HUDEP-2 (cell line): ENCODE measurements around the gene CYP2W1.
"Not testable (repeated sequence)": the region's sequence is repeated elsewhere in the genome, so short reads cannot be mapped to it uniquely, and the experiment has no call there.

ENCODE experiments used
- DNase-seq, 76 experiments: peaks; one replicate each; lab custom pipeline; 2025; ENCODE audit not compliant: unreplicated experiment in 76 of 76; lab: John Stamatoyannopoulos, UW

Gene CYP2W1, protein sequence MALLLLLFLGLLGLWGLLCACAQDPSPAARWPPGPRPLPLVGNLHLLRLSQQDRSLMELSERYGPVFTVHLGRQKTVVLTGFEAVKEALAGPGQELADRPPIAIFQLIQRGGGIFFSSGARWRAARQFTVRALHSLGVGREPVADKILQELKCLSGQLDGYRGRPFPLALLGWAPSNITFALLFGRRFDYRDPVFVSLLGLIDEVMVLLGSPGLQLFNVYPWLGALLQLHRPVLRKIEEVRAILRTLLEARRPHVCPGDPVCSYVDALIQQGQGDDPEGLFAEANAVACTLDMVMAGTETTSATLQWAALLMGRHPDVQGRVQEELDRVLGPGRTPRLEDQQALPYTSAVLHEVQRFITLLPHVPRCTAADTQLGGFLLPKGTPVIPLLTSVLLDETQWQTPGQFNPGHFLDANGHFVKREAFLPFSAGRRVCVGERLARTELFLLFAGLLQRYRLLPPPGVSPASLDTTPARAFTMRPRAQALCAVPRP

DNA sequence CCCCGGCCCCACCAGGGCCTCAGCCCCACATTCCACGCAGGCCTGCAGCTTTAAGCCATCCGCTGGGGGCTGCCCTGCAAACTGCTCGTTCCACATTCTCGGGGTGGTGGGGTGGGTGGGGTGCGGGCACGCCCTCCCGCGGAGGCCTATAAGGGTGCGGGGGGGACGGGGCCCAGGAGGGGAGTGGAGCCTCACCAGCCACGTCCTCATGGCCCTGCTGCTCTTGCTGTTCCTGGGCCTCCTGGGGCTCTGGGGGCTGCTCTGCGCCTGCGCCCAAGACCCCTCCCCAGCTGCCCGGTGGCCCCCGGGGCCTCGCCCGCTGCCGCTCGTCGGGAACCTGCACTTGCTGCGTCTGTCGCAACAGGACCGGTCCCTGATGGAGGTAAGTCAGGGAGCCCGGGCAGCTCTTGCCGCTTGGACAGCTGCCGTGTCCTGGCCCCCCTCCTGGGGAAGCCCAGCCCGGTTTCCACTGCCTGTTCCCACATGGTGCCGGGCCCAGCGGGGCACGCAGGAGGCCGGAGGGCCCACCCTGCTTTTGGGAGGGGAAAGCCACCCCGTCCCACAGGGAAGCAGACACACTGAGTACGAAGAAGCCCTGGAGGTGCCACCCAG is at the start of gene CYP2W1:
TSS of gene CYP2W1 (plus strand) at position 178 of the 612 bp plus-strand sequence. CDS start at position 209, 31 bp downstream.
- DNase-seq: no peak

DNA sequence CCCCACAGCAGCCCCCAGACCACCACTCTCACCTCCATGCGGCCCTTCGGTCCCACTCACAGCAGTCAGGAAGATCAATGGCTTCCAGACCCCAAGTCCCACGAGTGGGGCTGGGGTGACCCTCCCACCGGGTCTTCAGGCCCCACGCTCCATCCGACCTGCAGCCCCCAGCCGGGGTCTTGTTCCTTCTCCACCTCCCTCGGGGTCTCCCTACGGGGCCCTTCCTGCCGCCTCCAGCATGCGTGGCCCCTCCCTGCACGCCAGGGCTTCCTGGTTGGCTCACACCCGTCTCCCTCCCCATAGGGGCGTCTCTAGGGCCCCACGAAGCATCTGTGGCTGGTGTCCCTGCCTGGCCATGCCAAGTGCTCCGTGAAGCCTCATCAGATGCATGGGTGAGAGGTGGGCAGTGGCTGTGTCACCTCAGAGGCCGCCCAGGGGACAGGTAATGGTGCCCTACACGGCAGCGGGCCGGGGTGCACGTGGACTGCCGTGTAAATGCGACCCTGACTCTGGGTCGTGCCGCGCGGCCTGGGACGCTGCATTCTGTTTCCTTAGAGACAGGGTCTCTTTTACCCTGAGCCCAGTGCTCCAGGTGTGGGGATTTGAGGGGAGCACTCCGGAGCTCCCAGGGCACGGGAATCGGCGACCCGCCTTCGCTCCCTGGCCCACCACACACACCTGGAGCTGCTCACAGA is 48.4 kb upstream of the CYP2W1 start:
- no peak for DNase-seq

DNA sequence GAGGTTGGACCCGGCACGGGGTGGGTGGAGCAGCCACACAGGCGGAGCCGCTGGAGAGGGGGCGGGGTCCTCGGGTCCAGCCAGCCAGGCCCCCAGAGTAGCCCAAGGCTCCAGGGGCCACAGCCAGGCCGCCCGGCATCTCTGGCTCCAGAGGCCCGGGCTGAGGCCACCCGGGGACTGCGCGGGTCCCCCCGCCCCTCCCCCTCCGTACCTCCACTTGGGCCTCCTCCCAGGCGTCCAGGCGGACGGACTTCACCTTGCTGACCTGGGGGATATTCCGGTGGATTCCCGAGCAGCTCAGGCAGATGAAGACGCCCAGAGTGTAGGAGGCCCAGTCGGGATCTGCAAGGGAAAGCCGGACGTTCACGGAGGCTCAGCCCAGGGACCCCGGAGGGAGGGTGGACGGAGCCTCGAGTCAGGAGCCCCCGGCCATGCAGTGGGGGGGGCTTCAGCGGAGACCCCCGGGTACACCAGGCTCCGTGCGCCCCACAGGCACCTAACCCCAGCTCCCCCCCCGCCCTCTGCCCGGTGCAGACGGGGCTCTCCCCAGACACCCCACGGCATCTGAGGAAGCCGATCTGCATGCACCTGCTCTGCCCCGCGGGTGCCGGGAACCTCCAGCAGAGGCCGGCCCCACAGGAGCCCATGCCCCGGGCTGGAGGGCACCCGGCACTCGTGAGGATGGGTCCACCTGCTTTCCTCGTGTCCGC is 47.7 kb upstream of the CYP2W1 start:
- no peak for DNase-seq

DNA sequence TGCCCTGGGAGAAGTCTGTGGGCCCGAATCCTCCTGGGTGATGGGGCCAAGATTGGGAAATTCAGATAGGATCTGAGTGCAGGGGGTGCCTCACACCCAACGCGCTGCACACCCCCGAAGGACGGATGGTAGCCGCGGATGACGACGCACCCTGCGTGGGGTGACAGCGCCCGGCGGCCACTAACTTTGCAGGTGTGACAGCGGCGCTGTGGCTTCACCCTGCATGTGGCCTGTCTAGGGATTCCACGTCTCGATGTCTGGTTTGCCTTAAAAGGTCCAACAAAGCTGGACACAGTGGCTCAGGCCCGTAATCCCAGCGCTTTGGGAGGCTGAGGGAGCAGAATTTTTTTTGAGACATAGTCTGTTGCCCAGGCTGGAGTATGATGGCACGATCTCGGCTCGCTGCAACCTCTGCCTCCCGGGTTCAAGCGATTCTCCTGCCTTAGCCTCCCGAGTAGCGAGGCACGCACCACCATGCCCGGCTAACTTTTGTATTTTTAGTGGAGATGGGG is 47.1 kb upstream of the CYP2W1 start:
- no peak for DNase-seq

DNA sequence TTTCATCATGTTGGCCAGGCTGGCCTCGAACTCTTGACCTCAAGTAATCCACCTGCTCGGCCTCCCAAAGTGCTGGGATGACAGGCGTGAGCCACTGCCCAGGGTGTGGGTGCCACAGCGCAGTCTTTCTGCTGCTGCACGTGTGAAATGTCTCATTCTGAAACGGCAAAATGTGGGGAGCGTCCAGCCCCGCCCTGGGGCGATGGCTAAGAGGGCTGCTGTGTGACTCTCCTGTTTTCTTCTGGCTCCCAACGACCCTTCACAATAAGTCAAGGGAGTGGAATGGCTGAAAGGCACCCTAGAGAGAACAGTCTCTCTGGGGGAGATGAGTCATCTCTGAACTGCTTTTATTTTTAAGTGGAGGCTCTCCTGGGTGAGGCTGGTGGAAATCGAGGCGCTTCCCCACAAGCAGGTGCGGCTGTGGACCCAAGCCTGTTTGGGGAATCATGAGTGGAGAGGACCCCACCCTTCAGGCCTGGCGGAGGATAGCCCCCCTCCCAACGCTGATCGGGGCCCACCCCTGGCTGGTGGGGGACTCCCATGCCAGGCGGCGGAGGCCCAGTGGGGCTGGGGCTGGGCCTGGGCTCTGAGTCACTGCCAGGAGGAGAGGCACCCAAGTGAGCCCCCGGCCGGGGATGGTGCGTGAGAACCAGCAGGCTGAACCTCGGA is 46.5 kb upstream of the CYP2W1 start:
- DNase-seq: peak in 2 of 76 experiments; percentile 9 to 10

DNA sequence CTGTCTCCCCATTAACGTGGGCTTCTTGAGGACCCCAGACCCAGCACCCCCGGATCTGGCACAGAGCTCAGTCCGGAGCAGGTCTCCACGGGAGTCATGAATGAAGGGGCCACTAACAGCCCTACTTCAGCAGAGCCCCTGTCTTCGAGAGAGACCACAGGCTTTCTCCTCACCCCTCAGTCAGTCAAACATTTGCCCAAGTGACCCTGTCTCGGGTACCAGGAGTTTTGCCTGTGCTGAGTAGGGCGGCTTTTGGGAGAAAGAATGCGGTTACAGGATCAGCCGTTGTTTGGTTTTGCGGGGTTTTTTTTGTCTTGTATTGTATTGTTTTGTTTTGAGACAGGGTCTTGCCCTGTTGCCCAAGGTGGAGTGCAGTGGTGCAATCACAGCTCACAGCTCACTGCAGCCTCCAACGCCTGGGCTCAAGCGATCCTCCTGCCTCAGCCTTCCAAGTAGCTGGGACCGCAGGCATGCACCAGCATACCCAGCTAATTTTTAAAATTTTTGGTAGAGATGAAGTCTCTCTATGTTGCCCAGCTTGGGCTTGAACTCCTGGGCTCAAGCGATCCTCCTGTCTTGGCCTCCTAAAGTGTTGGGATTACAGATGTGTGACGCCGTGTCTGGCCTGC is 45.0 kb upstream of the CYP2W1 start:
- no peak for DNase-seq

DNA sequence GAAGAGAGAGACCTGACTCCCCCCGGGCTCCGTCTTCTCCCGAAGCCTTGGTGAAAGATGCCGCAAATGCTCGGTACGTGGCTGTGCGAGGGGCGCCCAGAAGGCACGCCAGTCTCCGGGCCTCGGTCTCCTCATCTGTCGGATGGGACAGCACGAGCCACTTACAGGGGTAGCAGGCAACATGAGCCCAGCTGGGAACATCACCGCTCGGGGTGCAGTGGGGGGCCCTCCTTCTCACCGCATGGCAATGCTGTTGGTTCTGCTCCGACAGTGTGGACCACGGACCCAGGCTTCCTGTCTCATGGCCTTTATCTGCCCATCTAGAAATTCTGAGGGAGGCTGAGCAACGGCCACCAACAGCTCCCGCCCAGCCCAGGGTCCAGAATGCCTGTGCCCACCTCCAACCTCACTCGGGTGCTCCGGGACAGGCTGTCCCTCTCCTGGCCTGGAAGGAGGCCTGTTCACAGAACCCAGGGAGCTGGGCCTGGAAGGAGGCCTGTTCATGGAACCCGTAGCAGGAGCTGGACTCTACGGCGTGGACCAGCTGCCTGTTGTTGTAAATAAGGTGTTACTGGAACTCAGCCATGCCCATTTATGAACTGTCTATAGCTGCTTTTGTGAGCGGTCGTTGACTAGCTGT is 44.3 kb upstream of the CYP2W1 start:
- no peak for DNase-seq

DNA sequence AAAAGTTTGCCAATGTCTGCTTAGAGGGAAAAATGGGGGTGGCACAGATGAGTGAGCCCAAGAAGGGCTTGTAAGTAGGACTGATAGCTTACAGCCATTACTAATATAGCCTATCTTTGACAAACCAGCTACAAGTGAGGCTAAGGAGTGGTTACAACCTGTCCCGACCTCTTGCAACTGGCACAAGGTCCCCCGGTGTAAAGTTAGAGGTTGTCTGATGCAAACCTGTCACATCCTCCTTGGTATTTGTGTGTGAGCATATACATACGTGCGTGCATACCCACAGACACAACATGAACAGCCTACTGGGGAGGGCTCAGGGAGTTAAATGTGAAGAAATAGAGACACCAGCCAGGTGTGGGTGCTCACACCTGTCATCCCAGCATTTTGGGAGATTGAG is 43.1 kb upstream of the CYP2W1 start:
- DNase-seq: no peak

DNA sequence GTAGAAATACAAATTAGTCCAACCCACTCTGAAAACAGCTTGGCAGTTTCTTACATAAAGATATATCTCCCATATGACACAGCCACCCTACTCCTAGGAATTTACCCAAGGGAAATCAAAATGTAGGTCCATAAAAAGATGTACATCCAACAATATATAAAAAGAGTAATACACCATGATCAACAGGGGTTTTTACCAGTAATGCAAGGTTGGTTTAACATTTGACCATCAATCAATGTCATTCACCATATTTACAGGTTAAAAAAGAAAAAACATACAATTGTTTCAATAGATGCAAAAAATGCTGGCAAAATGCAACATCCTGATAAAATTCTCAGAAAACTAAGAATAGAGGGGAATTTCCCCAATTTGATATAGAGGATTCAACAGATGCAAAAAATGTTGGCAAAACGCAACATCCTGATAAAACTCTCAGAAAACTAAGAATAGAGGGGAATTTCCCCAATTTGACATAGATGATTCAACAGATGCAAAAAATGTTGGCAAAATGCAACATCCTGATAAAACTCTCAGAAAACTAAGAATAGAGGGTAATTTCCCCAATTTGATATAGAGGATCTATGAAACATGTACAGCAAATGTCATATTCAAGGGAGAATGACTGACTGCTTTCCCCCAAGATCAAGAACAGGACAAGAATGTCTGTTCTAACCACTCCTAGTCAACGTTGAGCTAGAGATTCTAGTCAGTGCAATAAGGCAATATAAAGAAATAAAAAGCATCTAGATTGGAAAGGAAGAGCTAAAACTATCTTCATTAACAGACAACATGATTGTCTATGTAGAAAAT is 42.2 kb upstream of the CYP2W1 start:
- DNase-seq: no peak

DNA sequence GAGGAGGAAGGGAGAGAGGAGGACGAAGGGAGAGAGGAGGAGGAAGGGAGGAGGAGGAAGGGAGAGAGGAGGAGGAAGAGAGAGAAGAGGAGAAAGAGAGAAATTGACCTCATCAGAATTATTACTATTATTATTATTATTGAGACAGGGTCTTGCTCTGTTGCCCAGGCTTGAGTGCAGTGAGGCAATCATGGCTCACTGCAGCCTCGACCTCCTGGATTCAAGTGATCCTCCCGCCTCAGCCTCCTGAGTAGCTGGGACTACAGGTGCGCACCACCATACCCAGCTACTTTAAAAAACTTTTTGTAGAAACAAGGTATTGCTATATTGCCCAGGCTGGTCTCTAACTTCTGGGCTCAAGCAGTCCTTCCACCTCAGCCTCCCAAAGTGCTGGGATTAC is 39.2 kb upstream of the CYP2W1 start:
- not testable (repeated sequence) for DNase-seq

DNA sequence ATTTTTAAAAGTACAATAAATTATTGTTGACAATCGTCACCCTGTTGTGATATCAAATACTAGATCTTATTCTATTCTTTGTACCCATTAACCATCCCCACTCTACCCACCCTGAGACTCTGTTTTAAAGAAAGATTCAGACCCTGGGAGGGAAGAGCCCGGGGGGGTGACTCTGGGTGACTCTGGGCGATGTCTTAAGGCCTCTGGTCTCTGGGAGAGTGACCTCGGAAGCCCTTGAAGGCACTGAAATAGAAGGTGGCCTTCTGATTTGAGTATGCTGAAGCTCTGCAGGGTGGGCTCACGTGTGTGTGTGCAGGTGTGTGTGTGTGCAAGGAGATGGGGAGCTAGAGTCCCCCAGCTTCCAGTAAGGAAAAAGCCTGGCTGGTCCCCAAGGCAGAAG is 38.2 kb upstream of the CYP2W1 start:
- no peak for DNase-seq

DNA sequence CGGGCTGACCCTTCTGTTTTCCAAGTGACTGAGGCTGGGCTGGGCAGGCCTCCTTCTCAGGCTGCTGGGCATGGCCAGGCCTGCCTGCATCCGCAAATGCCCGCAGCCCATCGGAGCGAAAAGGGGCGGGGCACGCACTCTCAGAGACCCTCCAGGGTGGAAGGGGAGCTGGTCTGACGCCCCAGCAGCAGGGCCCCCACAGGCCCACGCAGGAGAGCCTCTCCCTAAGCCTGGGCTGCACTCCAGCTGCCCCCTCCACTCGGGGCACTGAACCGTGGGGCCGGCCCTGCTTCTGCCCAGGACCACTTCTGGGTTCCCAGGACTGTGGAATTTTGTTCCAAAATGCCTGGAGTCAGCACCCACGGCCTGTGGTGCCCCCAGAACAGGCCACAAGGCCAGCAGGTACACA is 37.8 kb upstream of the CYP2W1 start:
- no peak for DNase-seq

DNA sequence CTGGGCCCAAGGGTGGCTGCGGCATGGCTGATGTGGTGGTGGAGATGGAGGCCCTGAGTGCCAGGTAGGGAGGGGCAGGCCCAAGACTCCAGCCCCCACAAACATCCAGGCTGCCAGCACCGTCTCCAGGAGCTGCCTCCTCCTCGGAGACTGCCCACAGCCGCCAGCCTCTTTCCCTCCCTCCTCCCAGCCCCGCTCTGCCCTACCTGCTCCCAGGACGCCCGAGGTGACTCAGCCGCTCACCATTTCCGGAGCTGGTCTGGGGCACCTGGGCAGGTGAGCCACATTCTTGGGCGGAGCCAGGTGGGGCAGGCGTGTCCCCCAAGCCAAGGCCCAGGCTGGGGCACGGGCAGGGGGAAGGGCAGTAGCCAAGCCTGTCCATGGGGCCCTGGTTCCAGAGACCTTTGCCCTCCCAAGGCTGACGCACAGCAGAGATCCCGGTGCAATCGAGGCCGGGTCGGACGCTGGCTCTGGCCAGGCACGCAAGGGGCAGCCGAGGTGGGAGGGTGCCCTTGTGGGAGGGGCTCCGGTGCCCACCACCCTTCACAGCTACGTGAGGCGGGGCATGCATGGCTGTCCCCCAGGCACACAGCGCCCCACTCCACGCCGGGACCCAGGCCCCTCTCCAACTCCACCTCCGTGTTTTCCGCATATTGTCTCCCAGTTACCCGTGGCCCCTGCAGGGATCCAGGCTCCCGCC is 37.3 kb upstream of the CYP2W1 start:
- no peak for DNase-seq

DNA sequence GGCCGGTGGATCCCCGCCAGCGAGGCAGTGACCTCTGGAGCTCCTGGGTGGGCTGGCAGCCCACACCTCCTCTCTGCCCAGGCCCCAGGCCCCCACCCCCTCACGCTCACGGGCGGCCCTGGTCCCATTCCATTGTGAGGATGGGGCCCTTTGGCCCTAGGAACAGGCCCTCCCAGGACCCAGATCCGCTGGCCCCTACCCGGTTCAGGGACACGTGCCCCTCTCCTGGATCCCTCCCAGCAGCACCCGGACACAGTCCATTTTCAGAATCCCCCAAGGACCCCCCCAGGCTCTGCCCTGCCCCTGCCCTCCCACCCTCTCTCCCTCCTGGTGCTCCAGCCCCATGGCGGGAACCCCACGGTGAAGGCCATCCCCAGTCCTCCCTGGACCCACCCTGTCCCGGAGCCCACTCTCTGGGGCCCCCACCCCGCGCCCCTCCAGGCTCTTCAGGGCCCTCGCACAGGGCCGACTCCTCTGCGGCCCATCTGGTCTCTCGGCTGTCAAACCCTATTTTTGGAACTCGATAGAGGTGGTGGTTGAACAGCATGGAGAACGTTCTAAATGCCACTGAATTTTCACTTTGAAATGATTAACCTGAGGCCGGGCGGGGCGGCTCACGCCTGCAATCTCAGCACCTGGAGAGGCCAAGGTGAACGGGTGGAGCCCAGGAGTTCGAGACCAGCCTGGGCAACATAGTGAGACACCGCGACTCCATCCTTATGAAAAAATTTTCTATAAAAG is 36.6 kb upstream of the CYP2W1 start:
- DNase-seq: no peak

DNA sequence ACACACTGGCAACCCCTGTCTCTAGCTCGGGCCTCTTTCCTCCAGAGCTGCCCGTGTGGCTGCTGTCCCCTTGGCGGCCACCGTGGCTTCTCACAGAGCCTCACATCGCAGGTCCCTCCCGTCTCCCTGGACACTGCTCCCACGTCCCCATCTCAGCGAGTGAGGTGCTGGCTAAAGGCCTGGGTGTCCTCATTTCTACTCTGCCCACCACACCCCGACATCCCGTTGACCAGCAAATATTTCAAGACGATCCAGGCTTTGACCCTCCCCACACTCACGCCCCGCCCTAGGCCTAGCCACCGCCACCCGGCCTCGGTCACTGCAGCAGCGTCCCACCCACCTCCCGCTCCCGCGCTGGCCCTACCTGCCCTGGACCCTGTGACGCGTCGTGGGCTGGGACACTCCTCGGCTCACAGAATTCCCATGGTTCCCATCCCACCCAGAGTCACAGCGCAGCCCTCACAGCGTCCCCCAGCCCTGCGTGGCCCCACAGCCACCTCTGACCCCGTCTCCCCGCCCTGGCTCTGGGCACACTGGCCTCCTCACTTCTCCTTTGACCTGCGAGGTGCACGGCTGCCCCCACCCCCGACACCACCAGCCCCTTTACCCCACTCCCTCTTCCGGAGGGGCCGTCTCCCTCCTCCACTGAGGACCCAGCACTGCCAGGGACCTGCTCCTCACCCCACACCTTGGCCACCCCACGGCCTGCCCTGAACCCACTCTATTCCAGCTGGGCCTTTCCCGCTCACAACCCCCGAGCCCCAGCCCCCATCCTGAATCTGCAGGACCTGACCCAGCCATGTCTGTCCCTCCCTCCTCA is 35.4 kb upstream of the CYP2W1 start:
- DNase-seq: no peak
